Suprapubic skin (tissue), 4 donors: Measurements from ENCODE around the gene MANSC4.

Source experiments
- POLR2A ChIP-seq, 2 donors: fragments of 450-650 bp; IDR thresholded peaks; one replicate each; pipeline ENCODE4 v1.6.1; 2017; ENCODE audit warnings: antibody characterized with exemption in 2 of 2, mild to moderate bottlenecking in 2 of 2, moderate library complexity in 2 of 2
- POLR2AphosphoS5 ChIP-seq, 3 donors: sonication (generic); formaldehyde crosslinking; IDR thresholded peaks; one replicate each; pipeline ENCODE4 v1.6.1; 2017; ENCODE audit warnings: antibody characterized with exemption in 3 of 3
- TF ChIP-seq, protein P1 (sequence below), 2 donors: fragments of 200-600 bp in 1 of 2; fragments of 450-650 bp in 1 of 2; sonication (generic) in 1 of 2; IDR thresholded peaks; one replicate each; pipeline ENCODE4 v1.5.1; 2016 to 2019; ENCODE audit warnings: antibody characterized with exemption in 2 of 2, mild to moderate bottlenecking in 1 of 2, moderate library complexity in 1 of 2

DNA sequence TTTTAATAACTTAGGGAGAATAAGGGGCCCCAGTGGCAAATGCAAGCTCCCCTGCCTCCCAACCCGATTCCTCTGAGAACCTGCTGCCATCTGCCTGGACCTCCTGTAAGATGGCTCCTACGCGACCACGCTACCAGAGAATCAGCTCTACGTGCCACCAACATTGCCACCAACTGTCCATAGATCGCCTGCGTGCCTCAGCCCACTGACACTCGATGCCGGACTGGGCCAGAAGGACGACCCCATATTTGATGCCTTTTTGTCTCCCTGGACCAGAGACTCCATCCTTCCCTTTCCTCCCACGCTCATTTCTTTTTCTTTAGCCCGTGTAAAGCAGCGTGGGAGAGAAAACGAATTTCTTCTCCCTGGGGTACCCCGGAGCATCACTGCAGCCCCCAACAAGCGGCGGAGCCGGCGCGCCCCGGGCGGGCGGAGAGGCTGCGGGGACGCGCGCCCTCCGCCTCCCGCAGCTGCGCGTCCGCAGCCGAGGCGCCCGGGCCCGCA is 568 bp downstream of the MANSC4 start:
- TF ChIP-seq, protein P1, sequence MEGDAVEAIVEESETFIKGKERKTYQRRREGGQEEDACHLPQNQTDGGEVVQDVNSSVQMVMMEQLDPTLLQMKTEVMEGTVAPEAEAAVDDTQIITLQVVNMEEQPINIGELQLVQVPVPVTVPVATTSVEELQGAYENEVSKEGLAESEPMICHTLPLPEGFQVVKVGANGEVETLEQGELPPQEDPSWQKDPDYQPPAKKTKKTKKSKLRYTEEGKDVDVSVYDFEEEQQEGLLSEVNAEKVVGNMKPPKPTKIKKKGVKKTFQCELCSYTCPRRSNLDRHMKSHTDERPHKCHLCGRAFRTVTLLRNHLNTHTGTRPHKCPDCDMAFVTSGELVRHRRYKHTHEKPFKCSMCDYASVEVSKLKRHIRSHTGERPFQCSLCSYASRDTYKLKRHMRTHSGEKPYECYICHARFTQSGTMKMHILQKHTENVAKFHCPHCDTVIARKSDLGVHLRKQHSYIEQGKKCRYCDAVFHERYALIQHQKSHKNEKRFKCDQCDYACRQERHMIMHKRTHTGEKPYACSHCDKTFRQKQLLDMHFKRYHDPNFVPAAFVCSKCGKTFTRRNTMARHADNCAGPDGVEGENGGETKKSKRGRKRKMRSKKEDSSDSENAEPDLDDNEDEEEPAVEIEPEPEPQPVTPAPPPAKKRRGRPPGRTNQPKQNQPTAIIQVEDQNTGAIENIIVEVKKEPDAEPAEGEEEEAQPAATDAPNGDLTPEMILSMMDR (IDR thresholded peaks at IDR 0.05), result no peak
- TF ChIP-seq POLR2A (IDR thresholded peaks at IDR 0.05) (no peak), POLR2AphosphoS5 (IDR thresholded peaks at IDR 0.05) (no peak)
